ENCODE data around the gene RUBCNL.
"Not testable (repeated sequence)": the region's sequence is repeated elsewhere in the genome, so short reads cannot be mapped to it uniquely, and the experiment has no call there.

Gene RUBCNL

GRCh38 chr13:46387064-46387851, at the start of gene RUBCNL:
Gene RUBCNL, minus strand, starts transcription at chr13:46387252. Its CDS starts 14,777 bp downstream, at chr13:46372475.
- in situ Hi-C loops (cut with HindIII; ENCODE audit: low sequenced_read_pairs): no loop called here

- in situ Hi-C loops (cut with HindIII; ENCODE audit: low sequenced_read_pairs): not testable (repeated sequence)
Observed at GRCh38 chr13:46429558-46429957, 42.5 kb upstream of the RUBCNL start.

GRCh38 chr13:46405457-46405856, 18.4 kb upstream of the RUBCNL start:
- in situ Hi-C loops (cut with HindIII; ENCODE audit: low sequenced_read_pairs): no loop called here

- in situ Hi-C loops (cut with HindIII; ENCODE audit: low sequenced_read_pairs): no loop called here
Observed at GRCh38 chr13:46404733-46405100, 17.7 kb upstream of the RUBCNL start.

- in situ Hi-C loops (cut with HindIII; ENCODE audit: low sequenced_read_pairs): no loop called here
Observed at GRCh38 chr13:46403851-46404732, 17.0 kb upstream of the RUBCNL start.

- in situ Hi-C loops (cut with HindIII; ENCODE audit: low sequenced_read_pairs): no loop called here
Observed at GRCh38 chr13:46402178-46402577, 15.1 kb upstream of the RUBCNL start.

GRCh38 chr13:46401432-46401831, 14.4 kb upstream of the RUBCNL start:
- in situ Hi-C loops (cut with HindIII; ENCODE audit: low sequenced_read_pairs): no loop called here

- in situ Hi-C loops (cut with HindIII; ENCODE audit: low sequenced_read_pairs): no loop called here
Observed at GRCh38 chr13:46396341-46396740, 9.3 kb upstream of the RUBCNL start.

GRCh38 chr13:46392967-46393366, 5.9 kb upstream of the RUBCNL start:
- in situ Hi-C loops (cut with HindIII; ENCODE audit: low sequenced_read_pairs): no loop called here

GRCh38 chr13:46389457-46390451, 2.7 kb upstream of the RUBCNL start:
- in situ Hi-C loops (cut with HindIII; ENCODE audit: low sequenced_read_pairs): no loop called here

- in situ Hi-C loops (cut with HindIII; ENCODE audit: low sequenced_read_pairs): no loop called here
Observed at GRCh38 chr13:46388846-46389245, 1.8 kb upstream of the RUBCNL start.

GRCh38 chr13:46388308-46388707, 1.3 kb upstream of the RUBCNL start:
- in situ Hi-C loops (cut with HindIII; ENCODE audit: low sequenced_read_pairs): no loop called here

GRCh38 chr13:46386392-46387063, 524 bp downstream of the RUBCNL start:
- in situ Hi-C loops (cut with HindIII; ENCODE audit: low sequenced_read_pairs): no loop called here

- in situ Hi-C loops (cut with HindIII; ENCODE audit: low sequenced_read_pairs): no loop called here
Observed at GRCh38 chr13:46385946-46386345, 1.1 kb downstream of the RUBCNL start.

GRCh38 chr13:46383383-46383782, 3.7 kb downstream of the RUBCNL start:
- in situ Hi-C loops (cut with HindIII; ENCODE audit: low sequenced_read_pairs): no loop called here

GRCh38 chr13:46382224-46382623, 4.8 kb downstream of the RUBCNL start:
- in situ Hi-C loops (cut with HindIII; ENCODE audit: low sequenced_read_pairs): no loop called here

- in situ Hi-C loops (cut with HindIII; ENCODE audit: low sequenced_read_pairs): no loop called here
Observed at GRCh38 chr13:46380242-46380641, 6.8 kb downstream of the RUBCNL start.

GRCh38 chr13:46379611-46380010, 7.4 kb downstream of the RUBCNL start:
- in situ Hi-C loops (cut with HindIII; ENCODE audit: low sequenced_read_pairs): no loop called here

- in situ Hi-C loops (cut with HindIII; ENCODE audit: low sequenced_read_pairs): no loop called here
Observed at GRCh38 chr13:46378411-46378810, 8.6 kb downstream of the RUBCNL start.

- in situ Hi-C loops (cut with HindIII; ENCODE audit: low sequenced_read_pairs): no loop called here
Observed at GRCh38 chr13:46377554-46377953, 9.5 kb downstream of the RUBCNL start.
